Activated CD4-positive, alpha-beta T cell treated with anti-CD3 and anti-CD28 coated beads, Interleukin-2, amount 50 U/mL, for 4 hours (primary cell): Measurements from ENCODE around the gene GALR3.

Source experiments
- DNase-seq, 2 experiments: peaks; one replicate each; pipeline ENCODE4 v3.0.0-alpha.2; 2020

GALR3 gene

DNA sequence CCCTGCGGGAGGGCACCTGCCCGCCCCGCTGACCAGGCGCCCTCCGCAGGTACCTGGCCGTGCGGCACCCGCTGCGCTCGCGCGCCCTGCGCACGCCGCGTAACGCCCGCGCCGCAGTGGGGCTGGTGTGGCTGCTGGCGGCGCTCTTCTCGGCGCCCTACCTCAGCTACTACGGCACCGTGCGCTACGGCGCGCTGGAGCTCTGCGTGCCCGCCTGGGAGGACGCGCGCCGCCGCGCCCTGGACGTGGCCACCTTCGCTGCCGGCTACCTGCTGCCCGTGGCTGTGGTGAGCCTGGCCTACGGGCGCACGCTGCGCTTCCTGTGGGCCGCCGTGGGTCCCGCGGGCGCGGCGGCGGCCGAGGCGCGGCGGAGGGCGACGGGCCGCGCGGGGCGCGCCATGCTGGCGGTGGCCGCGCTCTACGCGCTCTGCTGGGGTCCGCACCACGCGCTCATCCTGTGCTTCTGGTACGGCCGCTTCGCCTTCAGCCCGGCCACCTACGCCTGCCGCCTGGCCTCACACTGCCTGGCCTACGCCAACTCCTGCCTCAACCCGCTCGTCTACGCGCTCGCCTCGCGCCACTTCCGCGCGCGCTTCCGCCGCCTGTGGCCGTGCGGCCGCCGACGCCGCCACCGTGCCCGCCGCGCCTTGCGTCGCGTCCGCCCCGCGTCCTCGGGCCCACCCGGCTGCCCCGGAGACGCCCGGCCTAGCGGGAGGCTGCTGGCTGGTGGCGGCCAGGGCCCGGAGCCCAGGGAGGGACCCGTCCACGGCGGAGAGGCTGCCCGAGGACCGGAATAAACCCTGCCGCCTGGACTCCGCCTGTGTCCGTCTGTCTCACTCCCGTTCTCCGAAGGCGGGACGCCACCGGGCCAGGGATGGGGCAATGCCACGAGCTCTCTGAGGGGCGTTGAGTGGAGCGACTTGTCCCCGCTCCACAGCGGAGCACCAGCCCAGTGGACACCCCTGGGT, 1.8 kb downstream of the GALR3 start:
- DNase-seq = no peak

DNA sequence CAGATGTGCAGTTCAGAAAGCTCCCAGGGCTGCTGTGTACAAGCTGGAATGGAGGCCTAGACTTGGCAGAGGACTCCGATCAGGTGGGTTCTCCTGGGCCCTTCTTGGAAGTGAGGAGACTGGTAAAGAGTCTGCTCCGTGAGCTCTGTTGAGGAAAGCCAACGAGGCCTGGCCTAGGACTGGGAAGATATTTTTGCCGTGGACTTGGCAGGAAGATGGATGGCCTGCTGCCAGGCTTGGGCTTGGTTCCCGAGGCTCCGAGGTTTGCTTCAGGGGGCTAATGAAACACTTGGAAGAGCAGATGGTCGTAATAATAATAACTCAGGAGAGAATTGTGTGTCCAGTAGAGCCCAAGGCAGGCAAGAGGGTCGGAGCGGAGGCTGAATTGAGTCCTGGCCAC, 3.9 kb downstream of the GALR3 start:
- no peak for DNase-seq

GRCh38 chr22:37830093-37830842, 7.1 kb downstream of the GALR3 start:
- DNase-seq = no peak

DNA sequence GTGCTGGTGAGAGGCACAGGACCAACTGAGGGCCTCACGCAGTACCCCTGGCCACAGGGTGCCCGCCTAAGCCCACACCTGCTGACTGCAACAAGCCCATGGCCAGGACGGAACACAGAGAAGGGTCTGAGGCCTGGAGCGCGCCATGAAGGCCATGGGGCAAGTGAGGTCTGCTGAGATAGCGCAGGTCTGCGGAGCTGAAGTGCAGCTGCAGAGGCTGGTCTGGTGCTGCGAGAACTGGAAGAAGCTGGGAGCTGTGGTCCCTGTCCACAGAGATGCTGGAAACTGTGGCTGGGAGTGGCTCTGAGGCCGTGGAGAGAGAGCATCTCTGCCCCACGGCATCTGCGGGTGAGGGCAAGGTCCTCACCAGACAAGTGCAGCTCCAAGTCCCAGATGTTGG, 8.3 kb downstream of the GALR3 start:
- no peak for DNase-seq

GRCh38 chr22:37832022-37832857, 9.1 kb downstream of the GALR3 start:
- DNase-seq = no peak

- DNase-seq = no peak
Observed at GRCh38 chr22:37842015-37842793, 19.0 kb downstream of the GALR3 start.

GRCh38 chr22:37843741-37844089, 20.5 kb downstream of the GALR3 start:
- DNase-seq = peak in 1 of 2 experiments; percentile 7

DNA sequence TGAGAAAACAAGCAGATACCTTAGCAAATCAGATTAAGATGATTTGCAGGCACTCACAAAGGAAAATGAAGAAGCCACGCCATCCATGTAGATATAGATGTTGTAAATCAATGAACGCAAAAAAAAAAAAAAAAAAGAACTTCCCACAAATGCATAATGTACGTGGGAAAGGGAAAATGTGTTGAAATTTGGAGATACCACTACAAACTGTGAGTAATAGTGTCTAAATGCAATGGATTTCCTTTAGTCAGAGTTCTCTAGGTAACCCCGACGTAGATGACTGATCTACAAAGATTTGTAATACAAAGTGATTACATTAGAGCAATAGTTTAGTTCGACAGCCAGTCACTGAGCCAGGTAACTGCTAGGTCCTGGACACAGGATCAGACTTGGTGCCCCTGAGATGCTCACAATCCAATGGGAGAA, 21.7 kb downstream of the GALR3 start:
- DNase-seq = no peak

GRCh38 chr22:37846433-37846832, 23.3 kb downstream of the GALR3 start:
- no peak for DNase-seq

GRCh38 chr22:37848587-37849088, 25.5 kb downstream of the GALR3 start:
- no peak for DNase-seq

DNA sequence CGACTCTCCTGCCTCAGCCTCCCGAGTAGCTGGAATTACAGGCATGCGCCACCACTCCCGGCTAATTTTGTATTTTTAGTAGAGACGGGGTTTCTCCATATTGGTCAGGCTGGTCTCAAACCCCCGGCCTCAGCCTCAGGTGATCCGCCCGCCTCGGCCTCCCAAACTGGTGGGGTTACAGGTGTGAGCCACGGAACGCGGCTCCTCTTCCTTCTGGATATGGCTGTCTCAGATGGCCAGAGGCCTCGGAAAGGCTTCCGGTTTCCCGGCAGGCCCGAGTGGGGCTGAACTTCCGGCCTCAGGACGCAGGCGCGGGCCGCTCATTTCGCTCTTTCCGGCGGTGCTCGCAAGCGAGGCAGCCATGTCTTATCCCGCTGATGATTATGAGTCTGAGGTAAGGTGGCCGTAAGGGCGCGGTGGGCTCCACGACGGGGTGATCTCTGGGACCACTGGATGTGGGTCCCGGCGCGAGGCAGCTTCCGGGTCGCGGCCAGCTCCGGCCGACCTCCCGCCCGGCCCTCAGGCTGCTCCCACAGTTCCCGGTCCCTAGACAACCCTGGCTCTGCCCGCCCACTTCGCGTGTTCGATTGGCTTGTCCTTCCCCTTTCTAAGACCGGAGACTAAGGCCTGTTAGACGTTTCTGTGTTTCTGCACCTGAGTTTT, 26.0 kb downstream of the GALR3 start, which contains the start of gene EIF3L:
Gene EIF3L (plus strand): TSS at position 331 of the 663 bp plus-strand sequence. CDS start 31 bp downstream, at position 362.
- DNase-seq = peak; percentile 78 to 79

DNA sequence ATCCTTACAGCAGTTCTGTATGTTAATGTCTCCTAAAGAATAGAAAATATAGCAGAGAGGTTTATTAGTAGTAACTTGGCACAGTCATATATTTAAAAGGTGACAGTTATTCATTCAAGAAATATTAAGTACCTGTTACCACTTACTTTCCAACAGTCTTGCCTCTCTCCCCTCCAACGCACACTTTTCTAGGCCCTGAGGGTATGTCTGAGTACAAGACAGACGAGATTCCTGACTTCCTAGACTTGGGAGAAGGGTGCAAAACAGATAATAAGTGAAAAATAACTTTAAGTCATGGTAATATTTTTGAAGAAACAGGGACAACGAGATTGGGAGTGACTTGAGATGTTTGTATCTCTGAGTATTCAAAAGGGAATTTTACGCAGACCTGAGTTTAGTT, 27.6 kb downstream of the GALR3 start:
- no peak for DNase-seq

GRCh38 chr22:37852418-37852817, 29.2 kb downstream of the GALR3 start:
- no peak for DNase-seq

GRCh38 chr22:37854946-37855345, 31.8 kb downstream of the GALR3 start:
- DNase-seq = no peak

DNA sequence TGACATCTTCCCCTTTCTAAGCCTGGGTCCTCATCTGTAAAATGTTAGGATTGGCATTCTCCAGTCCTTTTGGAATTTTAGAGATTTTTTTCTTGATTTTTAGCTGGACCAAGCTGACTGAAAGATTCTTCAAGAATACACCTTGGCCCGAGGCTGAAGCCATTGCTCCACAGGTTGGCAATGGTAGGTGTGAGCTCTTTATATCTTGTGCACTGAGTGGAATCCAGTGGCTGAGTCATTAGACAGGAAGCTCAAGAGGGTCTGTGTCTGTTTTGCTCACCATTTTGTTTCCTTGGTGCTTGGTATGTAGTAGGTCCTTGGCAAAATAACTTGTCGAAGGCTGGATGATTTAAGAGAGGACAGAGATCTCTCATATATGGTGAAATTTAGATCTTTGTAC, 32.3 kb downstream of the GALR3 start:
- DNase-seq = no peak

DNA sequence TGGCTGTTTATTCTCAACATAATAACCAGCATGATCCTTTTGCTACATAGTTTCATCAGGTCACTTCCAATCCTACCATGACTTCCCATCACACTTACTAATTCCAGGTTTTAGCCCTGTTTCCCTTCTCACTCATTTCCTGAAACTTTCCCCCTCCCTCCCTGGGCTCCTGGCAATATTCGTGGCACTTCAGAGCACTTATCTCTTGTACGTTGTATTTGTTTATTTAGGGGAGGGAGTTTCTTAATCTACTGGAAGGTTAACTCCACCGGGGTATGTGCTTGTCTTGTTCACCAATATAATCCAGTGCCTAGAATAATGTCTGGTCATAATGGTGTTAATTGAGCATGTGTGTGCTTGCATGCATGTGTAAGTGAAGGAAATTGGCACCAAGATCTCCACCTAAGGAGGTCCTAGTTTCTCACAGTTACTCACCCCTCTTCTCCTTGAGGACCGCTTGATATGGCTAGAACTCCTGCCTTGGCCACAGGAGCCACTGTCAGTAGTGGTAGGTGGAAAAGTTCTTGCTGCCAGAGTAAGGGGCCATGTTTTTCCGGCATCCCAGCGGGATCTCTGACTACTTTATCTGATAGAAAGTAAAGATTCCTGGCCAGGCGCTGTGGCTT, 37.7 kb downstream of the GALR3 start:
- DNase-seq = no peak

GRCh38 chr22:37862570-37863325, 39.6 kb downstream of the GALR3 start:
- DNase-seq = no peak

- DNase-seq = no peak
Observed at GRCh38 chr22:37865510-37865909, 42.3 kb downstream of the GALR3 start.

GRCh38 chr22:37870273-37870672, 47.1 kb downstream of the GALR3 start:
- no peak for DNase-seq
